Epithelial cell of alveolus of lung (primary cell): Measurements from ENCODE around the gene SF3B4. TPM values are rescaled to one million over a fixed set of nuclear protein-coding genes. Genes with fewer than 3 reads are reported as not detected.

Source experiments
- total RNA-seq: library from RNA; depleted of rRNA; stranded (reverse); fragments of >200 nt; gene quantifications from 2 replicates; pipeline ENCODE4 v1.2.1, GENCODE V29; 2015

Gene SF3B4, protein sequence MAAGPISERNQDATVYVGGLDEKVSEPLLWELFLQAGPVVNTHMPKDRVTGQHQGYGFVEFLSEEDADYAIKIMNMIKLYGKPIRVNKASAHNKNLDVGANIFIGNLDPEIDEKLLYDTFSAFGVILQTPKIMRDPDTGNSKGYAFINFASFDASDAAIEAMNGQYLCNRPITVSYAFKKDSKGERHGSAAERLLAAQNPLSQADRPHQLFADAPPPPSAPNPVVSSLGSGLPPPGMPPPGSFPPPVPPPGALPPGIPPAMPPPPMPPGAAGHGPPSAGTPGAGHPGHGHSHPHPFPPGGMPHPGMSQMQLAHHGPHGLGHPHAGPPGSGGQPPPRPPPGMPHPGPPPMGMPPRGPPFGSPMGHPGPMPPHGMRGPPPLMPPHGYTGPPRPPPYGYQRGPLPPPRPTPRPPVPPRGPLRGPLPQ
- 13.2 and 16.0 TPM in 2 replicates for total RNA-seq

DNA sequence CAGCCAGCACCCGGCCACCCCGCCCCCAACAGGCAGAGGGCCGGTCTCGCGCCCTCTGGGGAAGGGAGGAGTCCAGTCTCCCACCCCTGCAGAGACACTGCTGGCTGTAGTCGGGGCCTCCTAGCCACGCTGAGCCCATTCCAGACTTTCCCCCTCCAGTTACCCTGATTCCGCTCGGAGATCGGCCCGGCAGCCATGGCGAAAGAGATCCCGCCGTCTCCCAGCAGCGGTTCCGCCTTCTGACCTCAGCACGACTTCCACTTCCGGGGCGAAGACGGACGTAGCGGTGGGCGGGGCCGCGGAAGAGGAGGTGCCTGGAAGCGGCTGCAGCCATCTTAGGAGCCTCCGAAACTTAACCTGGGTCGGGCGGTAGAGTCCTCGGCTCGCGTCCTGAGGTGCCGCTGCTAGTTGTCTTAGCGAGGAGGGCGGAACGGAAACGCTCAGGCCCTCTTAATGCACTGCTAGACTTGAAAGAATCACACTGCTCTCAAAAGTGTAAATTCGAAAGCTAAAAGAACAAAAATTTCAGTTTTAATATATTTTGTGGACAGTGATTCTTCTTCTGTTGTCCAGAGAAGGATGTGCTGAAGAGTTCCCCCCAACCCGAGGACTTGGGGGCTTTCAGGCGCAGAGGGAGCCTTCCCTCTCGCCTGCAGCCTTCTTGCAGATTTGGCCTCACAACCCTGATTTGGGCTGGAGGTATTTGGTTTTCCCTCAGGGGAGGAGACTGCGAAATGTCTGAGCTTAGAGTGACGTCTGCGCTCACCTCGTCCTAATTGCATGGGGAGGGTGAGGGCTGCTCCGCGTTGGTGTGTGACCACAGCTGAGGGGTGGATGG, at the start of gene SF3B4:
TSS of gene SF3B4 (minus strand) at position 241 of the 838 bp plus-strand sequence. CDS start at position 197, 44 bp downstream.

DNA sequence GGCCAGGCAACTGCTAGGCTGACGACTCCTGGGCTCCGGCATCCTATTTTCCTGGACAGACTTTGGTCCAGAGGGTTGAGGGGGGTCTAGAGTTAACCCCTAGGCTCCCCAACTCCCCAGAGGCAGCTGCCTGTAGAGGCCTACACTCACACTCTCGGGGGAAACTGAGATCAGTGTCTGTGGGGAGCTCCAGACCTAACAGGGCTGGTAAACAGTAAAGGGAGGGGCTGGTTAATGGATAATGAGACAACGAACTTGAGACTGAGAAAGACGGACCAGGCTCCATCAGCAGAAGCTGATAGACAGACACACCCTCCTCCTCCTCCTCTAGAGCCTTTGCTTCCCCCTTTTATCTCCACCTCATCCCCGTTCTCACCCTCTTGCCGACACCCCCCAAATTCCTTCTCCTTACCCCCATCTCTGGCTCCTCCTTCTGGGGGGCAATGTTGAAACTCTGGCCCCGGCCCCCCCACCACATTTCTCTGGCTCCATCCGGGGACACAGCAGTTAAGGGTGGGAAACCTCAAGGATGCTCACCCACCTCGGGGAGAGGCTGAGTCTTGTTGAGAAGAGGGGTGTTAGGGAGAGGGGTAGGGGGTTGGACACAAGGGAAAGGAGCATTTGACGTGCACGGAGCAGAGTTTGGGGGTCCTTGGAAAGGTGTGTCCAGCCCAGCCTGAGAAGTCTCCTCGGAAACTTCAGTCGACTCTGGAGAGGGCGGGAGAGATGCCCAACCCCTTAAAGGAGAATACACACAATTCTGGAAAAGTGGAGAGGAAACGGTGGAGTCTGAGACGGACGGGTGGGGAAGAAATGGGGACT, 8.8 kb upstream of the SF3B4 start, which contains the start of gene MTMR11:
TSS of gene MTMR11 (minus strand) at position 710 of the 822 bp plus-strand sequence. CDS start at position 478, 232 bp downstream.

DNA sequence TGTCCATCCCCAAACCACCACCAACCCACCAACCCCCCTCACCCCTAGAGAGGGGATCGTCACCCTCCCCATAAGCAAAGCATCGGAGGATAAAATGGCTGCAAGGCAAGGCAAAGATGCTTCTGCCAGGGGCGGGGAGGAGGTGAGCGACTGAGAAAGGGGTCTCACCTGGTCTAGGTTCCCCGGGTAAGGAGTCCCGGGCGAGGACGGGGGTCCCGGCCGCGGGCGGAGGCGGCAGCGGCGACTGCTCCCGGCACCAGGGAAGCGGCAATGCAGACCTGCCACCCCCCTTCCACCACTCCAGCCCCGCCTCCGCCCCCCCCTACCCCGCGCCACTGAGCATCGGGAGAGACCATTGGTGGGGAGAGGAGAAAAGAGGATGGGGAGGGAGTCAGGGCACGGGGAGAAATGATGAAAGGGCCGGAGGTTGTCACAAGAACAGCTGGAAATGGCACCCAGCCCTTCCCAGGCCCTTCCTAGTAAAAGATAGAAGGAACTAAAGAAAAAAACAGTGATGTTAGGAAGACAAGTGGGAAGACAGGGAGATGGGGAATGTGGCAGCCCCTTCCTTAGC, 9.9 kb downstream of the SF3B4 start, which contains the start of gene SV2A:
TSS of gene SV2A (minus strand) at position 274 of the 574 bp plus-strand sequence. CDS start 4,004 bp downstream, outside the sequence.

DNA sequence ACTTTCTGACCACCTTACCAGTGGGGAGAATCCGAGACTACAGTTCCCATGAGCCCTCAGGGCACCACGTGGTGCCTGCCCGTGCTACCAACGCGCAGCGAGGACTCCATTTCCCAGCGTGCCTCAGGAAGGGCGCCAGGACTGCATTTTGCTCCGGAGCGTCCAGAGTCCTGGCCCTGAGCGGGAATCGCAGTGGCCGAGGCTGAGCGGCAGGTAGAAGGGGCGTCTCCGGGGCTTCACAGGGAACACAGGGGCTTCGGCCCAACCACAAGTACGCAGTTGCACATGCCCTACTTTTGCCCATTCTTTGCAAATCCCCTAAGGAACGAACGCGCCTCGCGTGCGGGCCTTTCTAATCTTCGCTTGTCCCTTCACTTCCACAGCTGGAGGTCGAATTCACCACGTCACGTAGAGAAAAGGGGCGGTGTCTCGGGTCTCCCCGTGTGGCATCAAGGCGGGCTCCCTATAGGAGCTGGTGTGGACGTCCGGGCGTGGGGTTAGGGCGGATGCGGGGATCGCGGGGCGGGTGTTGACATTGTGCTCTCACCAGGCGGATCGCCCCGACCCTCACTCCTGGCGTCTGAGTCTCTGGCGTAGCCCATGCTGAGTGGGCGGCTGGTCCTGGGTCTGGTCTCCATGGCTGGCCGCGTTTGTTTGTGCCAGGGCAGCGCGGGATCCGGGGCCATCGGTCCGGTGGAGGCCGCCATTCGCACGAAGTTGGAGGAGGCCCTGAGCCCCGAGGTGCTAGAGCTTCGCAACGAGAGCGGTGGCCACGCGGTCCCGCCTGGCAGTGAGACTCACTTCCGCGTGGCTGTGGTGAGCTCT, 27.9 kb downstream of the SF3B4 start, which contains the start of gene BOLA1:
TSS of gene BOLA1 (plus strand) at position 109 of the 825 bp plus-strand sequence. CDS start at position 601, 492 bp downstream.

Other genes with a start within 250 kb of the SF3B4 start
- gene FCGR1A, start 145.1 kb downstream of the SF3B4 start, total RNA-seq = not detected in 2 replicates
- gene BOLA1, start 28.2 kb downstream of the SF3B4 start, total RNA-seq = 21.6 and 35.7 TPM in 2 replicates
- 19.3 and 26.8 TPM in 2 replicates for gene SV2A, start 10.0 kb downstream of the SF3B4 start, total RNA-seq
- gene MTMR11, start 9.1 kb upstream of the SF3B4 start, total RNA-seq = 6.9 and 9.5 TPM in 2 replicates
- 8.8 and 9.9 TPM in 2 replicates for gene OTUD7B, start 82.9 kb upstream of the SF3B4 start, total RNA-seq
- gene VPS45, start 140.0 kb upstream of the SF3B4 start, total RNA-seq = 16.9 and 25.2 TPM in 2 replicates
- gene PLEKHO1, start 222.1 kb upstream of the SF3B4 start, total RNA-seq = 53.5 and 55.6 TPM in 2 replicates